ENCODE measurements around the gene SERPIND1. TPM values are rescaled to one million over a fixed set of nuclear protein-coding genes. Genes with fewer than 3 reads are reported as not detected.

The SERPIND1 gene
- total and polyA plus RNA-seq, 2 of the 8 experiments (the other 6 are each of a cell fraction or from before 2014, with no cell fraction given), result not detected

DNA sequence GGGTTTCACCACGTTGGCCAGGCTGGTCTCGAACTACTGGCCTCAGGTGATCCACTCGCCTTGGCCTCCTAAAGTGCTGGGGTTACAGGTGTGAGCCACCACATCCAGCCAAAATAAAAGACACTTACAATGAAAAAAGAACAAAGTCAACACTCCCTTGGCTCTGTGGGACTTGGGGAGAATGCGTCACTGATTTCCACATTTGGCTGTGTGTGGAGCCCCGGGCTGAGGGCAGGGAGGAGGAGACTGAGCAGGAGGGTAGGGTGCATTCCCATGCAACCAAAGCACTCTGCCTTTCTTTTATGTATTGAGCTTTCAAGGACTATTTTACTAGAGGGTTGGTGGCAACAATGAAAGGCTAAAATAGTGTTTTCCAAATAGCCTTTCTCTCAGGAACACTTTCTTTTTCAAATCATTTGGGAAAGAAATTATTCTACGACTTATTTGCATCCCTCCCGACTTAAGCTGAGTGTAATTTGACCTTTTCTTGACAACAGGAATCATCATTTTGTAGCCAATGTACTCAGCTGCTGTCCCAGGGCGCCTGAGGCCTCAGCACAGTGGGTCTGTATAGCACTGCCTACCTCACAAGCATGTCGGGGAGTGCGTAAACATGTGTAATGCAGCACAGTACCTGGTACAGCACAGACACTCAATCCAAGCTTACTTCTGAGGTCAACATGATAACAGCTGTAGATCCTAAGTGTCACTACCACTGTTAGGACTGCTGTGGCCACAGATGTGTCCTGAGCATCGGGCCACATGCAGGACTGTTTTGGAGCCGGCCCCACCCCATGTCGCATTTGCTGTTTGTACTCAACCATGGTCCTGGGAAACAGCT is 10.1 kb upstream of the SERPIND1 start:
- no peak overlapping the region for H3K4me2 ChIP-seq (ENCODE audit: insufficient read depth in 1 of 2, low read depth in 2 of 2, low read length in 2 of 2)
- H3K79me1 ChIP-seq (ENCODE audit: low read depth, low read length), result no peaks in the 10 kb centered on the region
- peaks cover 0 to 8% (median 3%) of the 10 kb centered on the region in 4 experiments; a peak in 4 of 8 replicates for H3K36me3 ChIP-seq (ENCODE audit: control insufficient read depth in 2 of 4, insufficient read depth in 4 of 4, low read length in 3 of 4)
- TF ChIP-seq TBP (IDR thresholded peaks at IDR 0.05; ENCODE audit: low read depth, low read length) (no peak), RXRA (IDR thresholded peaks at IDR 0.05; ENCODE audit: insufficient read depth, low read depth, low read length) (no peak), TAF1 (IDR thresholded peaks at IDR 0.05; ENCODE audit: low read depth, low read length) (no peak), NANOG (IDR thresholded peaks at IDR 0.05; ENCODE audit: insufficient read depth, low read depth, low read length, poor library complexity, severe bottlenecking) (no peak), POLR2A (IDR thresholded peaks at IDR 0.05; ENCODE audit: control extremely low read depth in 1 of 2, low read depth in 2 of 2, low read length in 2 of 2) (no peak)
- no peak overlapping the region for H3K27ac ChIP-seq (ENCODE audit: low read depth, low read length)
- H2BK12ac ChIP-seq (ENCODE audit: low read depth, low read length), result no peak overlapping the region
- no peaks in the 10 kb centered on the region for H3K23me2 ChIP-seq (ENCODE audit: low read depth, low read length)
- H2BK5ac ChIP-seq (ENCODE audit: low read depth, low read length), result no peak overlapping the region
- no peaks in the 10 kb centered on the region for H3K9me3 ChIP-seq (ENCODE audit: insufficient read depth in 2 of 2, low read depth in 1 of 2, low read length in 1 of 2)
- H3K9ac ChIP-seq (replicated peaks in 1 of 4; ENCODE audit: extremely low read depth in 1 of 4, low read depth in 3 of 4, low read length in 3 of 4), result no peak overlapping the region
- H4K8ac ChIP-seq (ENCODE audit: extremely low read depth, insufficient read depth, low read length), result no peak overlapping the region
- no peak overlapping the region for H3K23ac ChIP-seq (ENCODE audit: insufficient read length)
- ChIA-PET CTCF (ENCODE audit: partially characterized antibody) (interaction anchor here (1.1 to 1.9 kb wide), 5 partner anchors 9 to 21 kb away, joined by 3 to 10 read pairs (median 3); no protein-coding TSS in a partner anchor), POLR2A (ENCODE audit: partially characterized antibody) (no interaction called here)
- 73% methylated on average over 12 of the region's 13 CpGs; no CpG with 5 or more reads in 1 of the 2 experiments for WGBS, 2 experiments (ENCODE audit: extremely low coverage in 1 of 2, insufficient coverage in 1 of 2, insufficient read length in 1 of 2, insufficient replicate concordance in 2 of 2, low coverage in 1 of 2, low lambda C conversion rate in 2 of 2, missing lambda C conversion rate in 1 of 2)
- no peak overlapping the region for H4K5ac ChIP-seq (ENCODE audit: insufficient read length, low read depth, low read length)
- peaks cover 2 to 4% of the 10 kb centered on the region in 2 experiments for H4K20me1 ChIP-seq (replicated peaks in 1 of 2; ENCODE audit: control insufficient read depth in 1 of 2, insufficient read depth in 2 of 2, low read length in 2 of 2)
- H4K91ac ChIP-seq (replicated peaks; ENCODE audit: insufficient read length, low read length), result no peak overlapping the region
- no peak overlapping the region for H2BK15ac ChIP-seq (ENCODE audit: low read length)
- no peaks in the 10 kb centered on the region for H3K4me1 ChIP-seq (replicated peaks in 1 of 4; ENCODE audit: control insufficient read depth in 3 of 4, insufficient read depth in 4 of 4, low read length in 3 of 4)
- H2AFZ ChIP-seq (ENCODE audit: low read length), result no peak overlapping the region
- no peak overlapping the region for H2AK5ac ChIP-seq (ENCODE audit: low read depth, low read length)
- DNase-seq (ENCODE audit: low read depth in 1 of 2, low spot score in 2 of 2) (no peak), FAIRE-seq (no peak)
- H3K4me3 ChIP-seq (ENCODE audit: extremely low read depth in 1 of 4, insufficient read depth in 2 of 4, low read depth in 3 of 4, low read length in 4 of 4), result no peak overlapping the region
- no peak overlapping the region for H3K14ac ChIP-seq (ENCODE audit: insufficient read length)
- no peaks in the 10 kb centered on the region for H3K79me2 ChIP-seq (ENCODE audit: control insufficient read depth in 1 of 2, insufficient read depth in 2 of 2, low read length in 2 of 2)
- H3K27me3 ChIP-seq (replicated peaks in 1 of 4; ENCODE audit: control insufficient read depth in 3 of 4, extremely low read depth in 1 of 4, insufficient read depth in 3 of 4, low read length in 3 of 4), result no peaks in the 10 kb centered on the region
- H2BK20ac ChIP-seq (ENCODE audit: low read length), result no peak overlapping the region
- H2BK120ac ChIP-seq (replicated peaks; ENCODE audit: low read depth, low read length), result no peak overlapping the region
- H3K18ac ChIP-seq (ENCODE audit: extremely low read depth, low read length), result no peak overlapping the region
- no peak overlapping the region for H3K56ac ChIP-seq (replicated peaks; ENCODE audit: insufficient read length, low read depth, low read length)
- H3K4ac ChIP-seq (replicated peaks; ENCODE audit: insufficient read length, low read depth, low read length), result no peak overlapping the region

Data from H1 (cell line).